SH-SY5Y (cell line): Measurements from ENCODE around the gene MAP1LC3A.
A peak's percentile ranks its signal among the peaks of the same experiment; 100 is the strongest.

Experiments
- GATA2 ChIP-seq: IDR thresholded peaks from 2 replicates; pipeline ENCODE4 v1.6.1; 2011; ENCODE audit warnings: mild to moderate bottlenecking, low read depth, low read length
- GATA3 ChIP-seq: IDR thresholded peaks from 2 replicates; pipeline ENCODE4 v1.6.1; 2011; ENCODE audit warnings: low read depth, mild to moderate bottlenecking, low read length, moderate library complexity

Gene MAP1LC3A

DNA sequence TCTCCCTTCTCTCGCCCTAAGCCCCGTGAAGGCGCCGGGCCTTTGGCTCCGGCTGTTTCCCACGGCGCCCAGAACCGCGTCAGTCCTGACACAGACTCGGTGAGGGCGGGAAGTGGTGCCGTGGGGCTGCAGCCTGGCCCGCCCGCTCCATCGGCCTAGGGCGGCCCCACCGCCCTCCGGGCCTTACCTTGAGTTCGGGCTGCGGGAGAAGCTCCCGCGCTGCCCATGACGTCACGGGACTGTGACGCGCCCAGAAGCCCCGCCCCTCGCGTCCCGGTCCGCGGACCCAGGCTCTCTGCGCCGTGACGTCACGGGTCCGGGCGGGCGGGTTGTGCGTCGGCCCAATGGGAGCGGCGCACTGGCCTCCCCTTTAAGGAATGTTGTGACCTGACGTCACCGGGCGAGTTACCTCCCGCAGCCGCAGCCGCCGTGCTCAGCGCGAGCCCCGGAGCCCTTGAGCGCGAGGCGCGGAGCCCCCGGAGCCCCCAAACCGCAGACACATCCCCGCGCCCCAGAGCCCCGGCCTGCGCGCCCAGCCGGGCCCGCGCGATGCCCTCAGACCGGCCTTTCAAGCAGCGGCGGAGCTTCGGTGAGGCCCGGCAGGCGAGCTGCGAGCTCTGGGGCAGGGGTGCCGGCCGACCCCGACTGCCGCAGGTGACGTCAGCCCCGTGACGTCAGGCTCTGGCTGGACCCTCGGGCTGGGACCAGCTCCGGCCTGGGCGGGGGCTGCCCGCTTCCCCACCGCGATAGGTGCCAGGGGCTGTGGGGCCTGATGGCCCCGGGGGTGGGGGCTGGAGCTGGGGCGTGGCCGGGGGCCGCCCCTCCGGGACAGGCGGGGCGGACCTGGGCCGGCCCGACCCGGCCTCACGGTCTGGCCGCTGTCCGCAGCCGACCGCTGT, at the start of gene MAP1LC3A:
MAP1LC3A (plus strand) TSS at position 399 of the 899 bp plus-strand sequence; CDS start at position 550, 151 bp downstream.
- TF ChIP-seq GATA2 (no peak), GATA3 (no peak)

DNA sequence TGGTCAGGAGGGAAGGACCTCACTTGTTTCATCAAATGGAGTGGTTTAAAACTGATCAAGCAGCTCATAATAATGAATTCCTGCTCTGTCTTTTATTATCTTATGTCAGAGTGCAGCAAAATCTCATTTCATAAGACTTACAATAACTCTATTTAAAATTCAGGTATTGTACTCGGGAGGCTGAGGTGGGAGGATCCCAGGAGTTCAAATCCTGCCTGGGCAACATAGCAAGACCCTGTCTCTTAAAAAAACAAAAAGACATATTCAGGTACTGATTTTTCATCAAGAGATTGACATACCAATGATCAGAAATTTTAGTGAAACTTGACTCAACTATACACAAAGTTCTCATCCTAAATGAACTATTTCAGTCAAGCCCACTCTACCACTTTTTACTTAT, 47.9 kb upstream of the MAP1LC3A start:
- no peak for TF ChIP-seq GATA2
- no peak for TF ChIP-seq GATA3

DNA sequence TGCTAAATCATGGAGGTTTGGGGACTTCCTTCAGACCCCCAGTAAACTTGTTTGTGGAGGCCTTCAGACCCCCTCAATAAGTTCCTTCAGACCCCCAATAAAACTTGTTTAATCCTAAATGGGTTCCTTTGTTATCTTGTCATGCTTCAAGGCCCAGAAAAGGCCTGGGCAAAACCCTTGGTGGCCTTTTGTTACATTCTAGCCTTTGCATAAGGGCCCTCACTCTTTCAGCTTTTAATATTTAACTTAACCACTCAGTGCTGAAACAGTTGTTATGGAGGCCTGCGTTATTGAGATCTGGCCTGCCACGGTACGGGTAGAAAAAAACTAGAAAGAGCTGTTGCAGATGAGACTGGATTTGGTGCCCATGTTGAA, 46.6 kb upstream of the MAP1LC3A start:
- TF ChIP-seq GATA3, result no peak
- no peak for TF ChIP-seq GATA2

DNA sequence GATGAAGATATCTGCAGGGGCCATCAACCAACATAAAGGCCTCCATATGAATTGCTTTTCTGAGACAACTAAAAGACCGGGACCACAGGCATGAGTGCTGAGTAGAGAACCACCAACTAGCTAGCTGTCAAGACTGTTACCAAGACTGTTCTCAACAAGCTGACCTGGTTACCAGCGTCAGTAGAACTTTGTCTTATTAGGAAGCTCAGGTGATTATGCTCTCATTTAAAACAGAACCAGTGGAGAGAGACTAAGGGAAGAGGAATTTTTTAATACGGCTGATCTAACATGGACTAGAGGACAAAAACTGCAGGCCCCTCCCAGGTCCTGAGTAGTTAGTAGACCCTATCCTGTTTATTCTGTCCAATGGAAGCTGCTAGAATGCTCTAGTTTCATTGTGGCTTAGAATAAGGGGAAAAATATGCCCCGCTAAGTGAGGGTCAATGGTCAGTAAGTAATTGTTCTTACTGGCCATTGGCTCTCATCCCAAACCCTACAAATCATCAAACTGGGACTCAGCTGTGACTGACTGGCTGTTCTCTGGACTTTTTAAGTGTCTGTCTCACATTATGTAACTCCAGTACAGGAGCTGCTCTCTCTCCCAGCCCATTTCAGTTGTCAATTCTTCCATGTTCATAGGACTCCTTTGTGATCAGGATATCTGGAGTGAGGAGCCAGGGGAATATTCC, 46.1 kb upstream of the MAP1LC3A start:
- no peak for TF ChIP-seq GATA3
- TF ChIP-seq GATA2, result no peak

GRCh38 chr20:34512955-34513419, 45.5 kb upstream of the MAP1LC3A start:
- no peak for TF ChIP-seq GATA2
- TF ChIP-seq GATA3, result no peak

DNA sequence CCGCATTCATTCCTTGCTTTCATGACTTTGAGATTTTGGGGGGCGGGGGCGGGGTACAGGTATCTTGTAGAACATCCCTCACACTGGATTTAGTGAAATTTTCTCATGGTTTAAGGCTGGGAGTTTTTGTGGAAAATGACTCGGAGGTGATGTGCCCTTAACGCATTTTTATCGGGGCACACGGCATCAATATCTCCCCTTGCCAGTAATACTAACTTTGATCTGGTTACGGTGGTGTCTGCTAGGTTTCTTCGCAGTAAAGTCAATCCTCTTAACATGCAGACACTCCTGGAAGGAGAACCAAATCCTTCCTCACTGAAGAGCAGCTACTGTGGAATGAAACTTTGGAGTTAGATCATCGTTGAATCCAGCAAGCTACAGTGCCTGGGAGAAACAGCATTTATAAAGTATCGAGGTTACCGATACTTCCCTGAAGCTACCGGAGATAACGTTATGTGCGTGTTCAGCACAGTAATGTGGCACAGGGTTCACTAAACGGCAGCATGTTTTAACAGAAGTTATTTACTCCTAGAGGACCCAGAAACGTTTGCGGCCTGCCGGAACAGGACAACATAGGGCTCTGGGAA, 43.5 kb upstream of the MAP1LC3A start:
- TF ChIP-seq GATA3 (no peak), GATA2 (no peak)

- TF ChIP-seq GATA3 (no peak), GATA2 (no peak)
Observed at GRCh38 chr20:34515484-34516246, 42.9 kb upstream of the MAP1LC3A start.

GRCh38 chr20:34516247-34517113, 42.0 kb upstream of the MAP1LC3A start, which contains the start of gene DYNLRB1:
DYNLRB1 (plus strand) TSS chr20:34516422; CDS start chr20:34516459, 37 bp downstream.
- TF ChIP-seq GATA2 (peak; percentile 47), GATA3 (no peak)

GRCh38 chr20:34517114-34517505, 41.4 kb upstream of the MAP1LC3A start:
- TF ChIP-seq GATA3 (no peak), GATA2 (no peak)

- TF ChIP-seq GATA3, result no peak
- TF ChIP-seq GATA2, result no peak
Observed at GRCh38 chr20:34522969-34523871, 35.3 kb upstream of the MAP1LC3A start.

GRCh38 chr20:34524426-34524825, 34.1 kb upstream of the MAP1LC3A start:
- TF ChIP-seq GATA3 (no peak), GATA2 (no peak)

DNA sequence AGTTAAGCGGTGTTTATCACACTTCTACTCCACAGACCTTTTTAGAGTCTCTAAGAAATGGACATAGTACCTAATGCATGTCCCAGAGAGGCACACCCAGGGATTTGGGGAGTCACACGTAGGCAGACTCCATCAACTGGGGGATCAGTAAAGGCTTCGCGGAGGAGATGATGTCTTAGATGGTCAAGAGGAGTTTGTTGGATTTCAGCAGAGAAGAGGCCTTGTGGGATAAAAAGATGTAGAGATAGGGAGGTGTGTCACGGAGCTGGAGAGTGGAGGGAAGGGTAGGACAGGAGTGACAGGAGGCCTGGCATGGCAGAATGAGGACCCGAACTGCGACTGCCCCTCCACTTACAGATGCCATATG, 33.2 kb upstream of the MAP1LC3A start:
- no peak for TF ChIP-seq GATA3
- no peak for TF ChIP-seq GATA2
